Karpas-422 (cell line): Measurements from ENCODE around the gene IRF6. TPM values are rescaled to one million over a fixed set of nuclear protein-coding genes. Genes with fewer than 3 reads are reported as not detected.
A peak's percentile ranks its signal among the peaks of the same experiment; 100 is the strongest.
"Not testable (repeated sequence)": the region's sequence is repeated elsewhere in the genome, so short reads cannot be mapped to it uniquely, and the experiment has no call there.

ENCODE experiments used
- DNase-seq: peaks from one replicate; pipeline ENCODE4 v3.0.0-alpha.2; 2015
- H2AFZ ChIP-seq: fragments of 200-600 bp; sonication (generic); 2 replicates; pipeline ENCODE4 v1.6.1; 2014; ENCODE audit warnings: antibody characterized with exemption, low read length, mixed read lengths
- H3K27ac ChIP-seq: fragments of 200-600 bp; sonication (generic); 2 replicates; pipeline ENCODE4 v1.5.1; 2014; ENCODE audit warnings: mild to moderate bottlenecking, low read length, moderate library complexity
- H3K27me3 ChIP-seq: fragments of 200-600 bp; sonication (generic); 2 replicates; pipeline ENCODE4 v1.6.1; 2014; ENCODE audit warnings: low read length, mixed read lengths
- H3K36me3 ChIP-seq: fragments of 200-600 bp; sonication (generic); 2 replicates; pipeline ENCODE4 v1.6.1; 2014; ENCODE audit warnings: low read length, mixed read lengths; ENCODE audit not compliant: insufficient read depth
- H3K4me1 ChIP-seq: fragments of 200-600 bp; sonication (generic); 2 replicates; pipeline ENCODE4 v1.6.1; 2014; ENCODE audit warnings: mild to moderate bottlenecking, low read length, mixed read lengths
- H3K4me2 ChIP-seq: fragments of 200-600 bp; sonication (generic); 2 replicates; pipeline ENCODE4 v1.6.1; 2014; ENCODE audit warnings: low read length, low read depth, mild to moderate bottlenecking; ENCODE audit not compliant: poor library complexity, severe bottlenecking
- H3K4me3 ChIP-seq: fragments of 200-600 bp; sonication (generic); 2 replicates; pipeline ENCODE4 v1.5.1; 2014; ENCODE audit warnings: mild to moderate bottlenecking, antibody characterized with exemption, low read length, mixed read lengths
- H3K79me2 ChIP-seq: fragments of 200-600 bp; sonication (generic); 2 replicates; pipeline ENCODE4 v1.6.1; 2014; ENCODE audit warnings: mild to moderate bottlenecking, low read length, mixed read lengths
- H3K9ac ChIP-seq: fragments of 200-600 bp; sonication (generic); 2 replicates; pipeline ENCODE4 v1.6.0; 2014; ENCODE audit warnings: low read length
- H3K9me2 ChIP-seq: fragments of 200-600 bp; sonication (generic), shearing (Covaris generic); replicated peaks from 2 replicates; pipeline ENCODE4 v1.6.0; 2014; ENCODE audit warnings: mild to moderate bottlenecking, low read length, moderate library complexity; ENCODE audit not compliant: insufficient read depth
- H3K9me3 ChIP-seq: fragments of 300-700, 200-600 bp; sonication (generic); 2 replicates; pipeline ENCODE4 v1.6.1; 2014; ENCODE audit warnings: low read length, mixed read lengths
- H4K20me1 ChIP-seq: fragments of 200-600 bp; sonication (generic); 2 replicates; pipeline ENCODE4 v1.6.1; 2014; ENCODE audit warnings: mild to moderate bottlenecking, antibody characterized with exemption, low read length, low read depth; ENCODE audit not compliant: insufficient read depth
- total RNA-seq: library from RNA; depleted of rRNA; stranded (reverse); fragments of >200 nt; shearing (Covaris generic); gene quantifications from 2 replicates; pipeline ENCODE4 v1.2.3, GENCODE V29; 2014; ENCODE audit warnings: low replicate concordance

The IRF6 gene
- total RNA-seq, 1 experiment from 2014 or later: not detected

GRCh38 chr1:209805341-209805781 is 581 bp downstream of the IRF6 start:
- H3K36me3 ChIP-seq: no peaks in the 10 kb centered on the region
- H3K27ac ChIP-seq: no peak overlapping the region
- no peak overlapping the region for H2AFZ ChIP-seq
- DNase-seq: no peak
- H3K4me1 ChIP-seq: peaks cover 4% of the 10 kb centered on the region; the same call in 1 of the 2 replicates
- H3K9me2 ChIP-seq: no peaks in the 10 kb centered on the region
- H3K9me3 ChIP-seq: no peaks in the 10 kb centered on the region
- H3K4me2 ChIP-seq: no peak overlapping the region
- no peak overlapping the region for H3K4me3 ChIP-seq
- H3K27me3 ChIP-seq: no peaks in the 10 kb centered on the region
- no peaks in the 10 kb centered on the region for H3K79me2 ChIP-seq
- no peak overlapping the region for H3K9ac ChIP-seq
- H4K20me1 ChIP-seq: no peaks in the 10 kb centered on the region

- Histone ChIP-seq H3K4me2 (no peak overlapping the region), H3K9me2 (no peaks in the 10 kb centered on the region), H3K4me1 (peaks cover 4% of the 10 kb centered on the region; the same call in 1 of the 2 replicates), H3K9ac (no peak overlapping the region), H3K27ac (no peak overlapping the region), H3K36me3 (no peaks in the 10 kb centered on the region), H3K79me2 (no peaks in the 10 kb centered on the region), H4K20me1 (no peaks in the 10 kb centered on the region), H3K9me3 (no peaks in the 10 kb centered on the region), H3K27me3 (no peaks in the 10 kb centered on the region), H3K4me3 (no peak overlapping the region), H2AFZ (no peak overlapping the region)
- DNase-seq: no peak
Measured at GRCh38 chr1:209803568-209803967, 2.4 kb downstream of the IRF6 start.

GRCh38 chr1:209802780-209803152 is 3.2 kb downstream of the IRF6 start:
- DNase-seq: no peak
- Histone ChIP-seq H3K4me2 (no peak overlapping the region), H4K20me1 (no peaks in the 10 kb centered on the region), H3K79me2 (no peaks in the 10 kb centered on the region), H2AFZ (no peak overlapping the region), H3K36me3 (no peaks in the 10 kb centered on the region), H3K4me1 (peaks cover 4% of the 10 kb centered on the region; the same call in 1 of the 2 replicates), H3K9ac (no peak overlapping the region), H3K4me3 (no peak overlapping the region), H3K27me3 (no peaks in the 10 kb centered on the region), H3K9me2 (no peaks in the 10 kb centered on the region), H3K27ac (no peak overlapping the region), H3K9me3 (no peaks in the 10 kb centered on the region)

- Histone ChIP-seq H3K4me1 (peaks cover 4% of the 10 kb centered on the region; the same call in 1 of the 2 replicates), H3K4me3 (no peak overlapping the region), H3K27me3 (no peaks in the 10 kb centered on the region), H3K9ac (no peak overlapping the region), H3K9me3 (no peaks in the 10 kb centered on the region), H3K4me2 (no peak overlapping the region), H2AFZ (no peak overlapping the region), H3K79me2 (no peaks in the 10 kb centered on the region), H3K9me2 (no peaks in the 10 kb centered on the region), H3K36me3 (no peaks in the 10 kb centered on the region), H4K20me1 (no peaks in the 10 kb centered on the region), H3K27ac (no peak overlapping the region)
- DNase-seq: no peak
Measured at GRCh38 chr1:209802117-209802779, 3.7 kb downstream of the IRF6 start.

- H4K20me1 ChIP-seq: no peaks in the 10 kb centered on the region
- no peak overlapping the region for H3K4me3 ChIP-seq
- peaks cover 1% of the 10 kb centered on the region; the same call in 1 of the 2 replicates for H3K4me1 ChIP-seq
- no peaks in the 10 kb centered on the region for H3K9me3 ChIP-seq
- DNase-seq: no peak
- H3K79me2 ChIP-seq: no peaks in the 10 kb centered on the region
- H3K9ac ChIP-seq: no peak overlapping the region
- no peaks in the 10 kb centered on the region for H3K36me3 ChIP-seq
- no peak overlapping the region for H3K4me2 ChIP-seq
- no peak overlapping the region for H2AFZ ChIP-seq
- no peak overlapping the region for H3K27ac ChIP-seq
- H3K9me2 ChIP-seq: no peaks in the 10 kb centered on the region
- H3K27me3 ChIP-seq: no peaks in the 10 kb centered on the region
Measured at GRCh38 chr1:209800984-209801834, 4.7 kb downstream of the IRF6 start.

- Histone ChIP-seq H2AFZ (no peak overlapping the region), H3K9me2 (no peaks in the 10 kb centered on the region), H3K27ac (no peak overlapping the region), H3K79me2 (no peaks in the 10 kb centered on the region), H3K4me1 (no peaks in the 10 kb centered on the region), H3K4me2 (no peak overlapping the region), H3K36me3 (no peaks in the 10 kb centered on the region), H3K9me3 (no peaks in the 10 kb centered on the region), H3K27me3 (no peaks in the 10 kb centered on the region), H3K9ac (no peak overlapping the region), H4K20me1 (no peaks in the 10 kb centered on the region), H3K4me3 (no peak overlapping the region)
- DNase-seq: peak; percentile 60
Measured at GRCh38 chr1:209797978-209798639, 7.8 kb downstream of the IRF6 start.

GRCh38 chr1:209793711-209794110 is 12.2 kb downstream of the IRF6 start:
- DNase-seq, H2AFZ ChIP-seq, H3K79me2 ChIP-seq: not testable (repeated sequence)

GRCh38 chr1:209791920-209792319 is 14.0 kb downstream of the IRF6 start:
- Histone ChIP-seq H3K4me2 (no peak overlapping the region), H3K9ac (no peak overlapping the region), H3K27ac (no peak overlapping the region), H3K4me1 (no peaks in the 10 kb centered on the region), H3K4me3 (no peak overlapping the region), H3K36me3 (no peaks in the 10 kb centered on the region), H4K20me1 (no peaks in the 10 kb centered on the region), H3K9me3 (no peaks in the 10 kb centered on the region), H3K27me3 (no peaks in the 10 kb centered on the region), H2AFZ (no peak overlapping the region), H3K9me2 (no peaks in the 10 kb centered on the region), H3K79me2 (no peaks in the 10 kb centered on the region)
- no peak for DNase-seq

More at GRCh38 chr1:209793711-209794110, 12.2 kb downstream of the IRF6 start:
- not testable (repeated sequence) for H4K20me1 ChIP-seq, H3K4me3 ChIP-seq, H3K36me3 ChIP-seq, H3K27me3 ChIP-seq, H3K27ac ChIP-seq, H3K9me3 ChIP-seq, H3K9ac ChIP-seq, H3K9me2 ChIP-seq, H3K4me2 ChIP-seq, H3K4me1 ChIP-seq
